B cell (primary cell): ENCODE results near the gene SYNPO. TPM values are rescaled to one million over a fixed set of nuclear protein-coding genes. Genes with fewer than 3 reads are reported as not detected.

ENCODE experiments used
- ATAC-seq: fragments of 200-7000 bp; cut with Tn5 transposase; one replicate; pipeline ENCODE4 v1.10.0; 2021; ENCODE audit warnings: low read depth, mild to moderate bottlenecking, moderate number of reproducible peaks, moderate library complexity
- CTCF ChIA-PET: fragments of 350-600 bp; sonication (Branson Sonifier 250); formaldehyde crosslinking; loops from one replicate; lab custom pipeline; 2021; ENCODE audit warnings: antibody characterized with exemption, inconsistent platforms; lab: Charles Lee
- POLR2A ChIA-PET: fragments of 350-600 bp; sonication (Branson Sonifier 250); formaldehyde crosslinking; loops from one replicate; lab custom pipeline; 2021; ENCODE audit warnings: antibody characterized with exemption; lab: Charles Lee
- DNase-seq: peaks from one replicate; pipeline ENCODE4 v3.0.0; 2013
- H2AFZ ChIP-seq: 2 replicates; pipeline ENCODE4 v1.6.1; 2012; ENCODE audit warnings: mild to moderate bottlenecking, low read depth, low read length; ENCODE audit not compliant: insufficient read depth, poor library complexity, severe bottlenecking
- H3K27ac ChIP-seq, 2 donors: 1 replicate in 1 of 2; 2 replicates in 1 of 2; pipeline ENCODE4 v1.5.1; 2012 to 2013; ENCODE audit warnings: low read length in 2 of 2, mild to moderate bottlenecking in 2 of 2, moderate library complexity in 1 of 2
- H3K27me3 ChIP-seq, 4 experiments: fragments of 200-600 bp in 1 of 4; sonication (generic) in 1 of 4; replicated peaks in 1 of 4; 1 replicate in 2 of 4; 2 replicates in 2 of 4; pipeline versions ENCODE4 v1.6.1 to v1.7.0; 2013 to 2016; ENCODE audit warnings: low read length in 3 of 4, mild to moderate bottlenecking in 2 of 4, mixed read lengths in 1 of 4, moderate library complexity in 1 of 4; ENCODE audit not compliant: insufficient read depth in 4 of 4, control insufficient read depth in 3 of 4; ENCODE audit errors: control extremely low read depth in 1 of 4
- H3K36me3 ChIP-seq, 2 experiments: replicated peaks in 1 of 2; 1 replicate in 1 of 2; 2 replicates in 1 of 2; pipeline versions ENCODE4 v1.6.1 to v1.7.1; 2013; ENCODE audit warnings: low read length in 1 of 2; ENCODE audit not compliant: insufficient read depth in 2 of 2, control insufficient read depth in 1 of 2; ENCODE audit errors: control extremely low read depth in 1 of 2, extremely low read depth in 1 of 2
- H3K4me1 ChIP-seq, 2 donors: fragments of 200-600 bp in 1 of 2; sonication (generic) in 1 of 2; 1 replicate in 1 of 2; 2 replicates in 1 of 2; pipeline versions ENCODE4 v1.5.1 to v1.6.1; 2013 to 2017; ENCODE audit warnings: low read length in 2 of 2; ENCODE audit not compliant: control insufficient read depth in 2 of 2, insufficient read depth in 2 of 2
- H3K4me2 ChIP-seq: replicated peaks from 2 replicates; pipeline ENCODE3; 2012; ENCODE audit warnings: mild to moderate bottlenecking, low read depth, low read length; ENCODE audit not compliant: poor library complexity, severe bottlenecking
- H3K4me3 ChIP-seq, 5 experiments: fragments of 200-600 bp in 1 of 5; sonication (generic) in 1 of 5; 1 replicate in 3 of 5; 2 replicates in 2 of 5; pipeline versions ENCODE4 v1.5.1 to v1.7.0; 2011 to 2016; ENCODE audit warnings: low read length in 4 of 5, mild to moderate bottlenecking in 4 of 5, low read depth in 2 of 5, control low read depth in 1 of 5, moderate library complexity in 1 of 5; ENCODE audit not compliant: insufficient read depth in 1 of 5; ENCODE audit errors: control extremely low read depth in 1 of 5, extremely low read depth in 1 of 5
- H3K79me2 ChIP-seq: fragments of 200-600 bp; sonication (generic); one replicate; pipeline ENCODE4 v1.6.0; 2016; ENCODE audit warnings: low read length; ENCODE audit not compliant: control insufficient read depth, insufficient read depth
- H3K9ac ChIP-seq: fragments of 200-600 bp; sonication (generic); 2 replicates; pipeline ENCODE4 v1.6.1; 2017; ENCODE audit warnings: mild to moderate bottlenecking, low read length, moderate library complexity
- H3K9me3 ChIP-seq, 3 donors: one replicate each; pipeline versions ENCODE4 v1.6.1 to v1.7.1; 2013; ENCODE audit warnings: low read length in 2 of 3; ENCODE audit not compliant: control insufficient read depth in 2 of 3, insufficient read depth in 1 of 3; ENCODE audit errors: control extremely low read depth in 1 of 3
- H4K20me1 ChIP-seq: 2 replicates; pipeline ENCODE4 v1.6.0; 2012; ENCODE audit warnings: mild to moderate bottlenecking, low read length; ENCODE audit not compliant: insufficient read depth, control insufficient read depth, poor library complexity, severe bottlenecking
- H3K27ac Mint-ChIP-seq: one replicate; pipeline ENCODE4 v1.8.0; 2021; ENCODE audit warnings: mixed read lengths
- H3K27me3 Mint-ChIP-seq: one replicate; pipeline ENCODE4 v1.8.0; 2021; ENCODE audit warnings: mixed read lengths
- H3K4me1 Mint-ChIP-seq: one replicate; pipeline ENCODE4 v1.8.0; 2021; ENCODE audit warnings: mixed read lengths
- H3K4me3 Mint-ChIP-seq: one replicate; pipeline ENCODE4 v1.8.0; 2021; ENCODE audit warnings: mixed read lengths
- H3K9me3 Mint-ChIP-seq: one replicate; pipeline ENCODE4 v1.8.0; 2022; ENCODE audit warnings: mixed read lengths; ENCODE audit not compliant: insufficient read depth
- EZH2 ChIP-seq: IDR thresholded peaks from 2 replicates; pipeline ENCODE4 v1.6.1; 2012; ENCODE audit warnings: borderline replicate concordance, low read depth, mild to moderate bottlenecking, moderate library complexity, low read length; ENCODE audit not compliant: insufficient read depth, poor library complexity, severe bottlenecking
- WGBS: methylation state at CpG from one replicate; pipeline ENCODE4 v1.1.5; 2013; ENCODE audit warnings: missing lambda C conversion rate; ENCODE audit not compliant: insufficient coverage; 5-methylcytosine and 5-hydroxymethylcytosine counted together
- intact Hi-C: fragments of 100-400 bp; cut with micrococcal nuclease; formaldehyde crosslinking; loops from one replicate; pipeline ENCODE4 v1.10.0; 2022
- polyA plus RNA-seq: library from polyadenylated mRNA; depleted of rRNA; stranded (reverse); fragments of >200 nt; gene quantifications from 2 replicates; pipeline ENCODE4 v1.2.3, GENCODE V29; 2012
- total RNA-seq, 2 donors: library from RNA; stranded (reverse); fragments of 120-200 nt in 1 of 2; gene quantifications; 1 replicate in 1 of 2; 2 replicates in 1 of 2; pipeline versions ENCODE4 v1.2.3 to v1.2.4, GENCODE V29; 2013 to 2022
- TF ChIP-seq, protein P1 (sequence below): fragments of 200-600 bp; IDR thresholded peaks from one replicate; pipeline ENCODE4 v1.8.0; 2022; ENCODE audit warnings: antibody characterized with exemption, mild to moderate bottlenecking

SYNPO gene
- total and polyA plus RNA-seq, 2 donors (not counting 1 experiment from before 2014, with no cell fraction given): 13.2 to 16.8 TPM

DNA sequence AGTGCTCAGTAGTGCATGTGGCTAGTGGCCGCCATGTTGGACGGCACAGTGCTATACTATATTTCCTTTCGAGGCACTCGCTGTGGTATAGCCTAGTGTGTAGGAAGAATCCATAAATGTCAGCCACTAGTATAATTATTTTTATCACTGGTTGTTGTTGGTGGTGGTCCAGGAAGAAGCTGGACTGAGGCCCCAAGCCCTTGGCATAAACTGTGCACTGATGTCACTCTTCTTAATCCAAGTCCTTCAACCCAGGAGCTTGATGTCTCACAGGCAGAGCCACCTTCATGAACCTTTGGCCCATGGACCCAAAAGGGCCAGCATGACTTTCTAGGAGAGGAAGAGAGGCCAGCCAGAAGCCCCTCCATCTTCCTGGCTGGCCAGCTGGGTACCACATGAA lies 32.5 kb upstream of the SYNPO start:
- no peak for ATAC-seq
- H3K79me2 ChIP-seq: no peaks in the 10 kb centered on the region
- H3K4me3 ChIP-seq: no peak overlapping the region
- no peak overlapping the region for H3K27ac ChIP-seq
- no peak overlapping the region for H3K4me2 ChIP-seq
- H3K27me3 ChIP-seq: no peaks in the 10 kb centered on the region
- ChIA-PET CTCF (no interaction called here), POLR2A (no interaction called here)
- no peak overlapping the region for H3K9ac ChIP-seq
- H3K4me1 ChIP-seq: no peaks in the 10 kb centered on the region
- no peaks in the 10 kb centered on the region for H3K9me3 Mint-ChIP-seq
- H4K20me1 ChIP-seq: no peaks in the 10 kb centered on the region
- H3K27me3 Mint-ChIP-seq: peaks cover 6% of the 10 kb centered on the region
- no peak overlapping the region for H3K4me3 Mint-ChIP-seq
- no peak for DNase-seq
- intact Hi-C loops: no loop called here
- H2AFZ ChIP-seq: no peak overlapping the region
- TF ChIP-seq EZH2: no peak
- TF ChIP-seq, protein P1, sequence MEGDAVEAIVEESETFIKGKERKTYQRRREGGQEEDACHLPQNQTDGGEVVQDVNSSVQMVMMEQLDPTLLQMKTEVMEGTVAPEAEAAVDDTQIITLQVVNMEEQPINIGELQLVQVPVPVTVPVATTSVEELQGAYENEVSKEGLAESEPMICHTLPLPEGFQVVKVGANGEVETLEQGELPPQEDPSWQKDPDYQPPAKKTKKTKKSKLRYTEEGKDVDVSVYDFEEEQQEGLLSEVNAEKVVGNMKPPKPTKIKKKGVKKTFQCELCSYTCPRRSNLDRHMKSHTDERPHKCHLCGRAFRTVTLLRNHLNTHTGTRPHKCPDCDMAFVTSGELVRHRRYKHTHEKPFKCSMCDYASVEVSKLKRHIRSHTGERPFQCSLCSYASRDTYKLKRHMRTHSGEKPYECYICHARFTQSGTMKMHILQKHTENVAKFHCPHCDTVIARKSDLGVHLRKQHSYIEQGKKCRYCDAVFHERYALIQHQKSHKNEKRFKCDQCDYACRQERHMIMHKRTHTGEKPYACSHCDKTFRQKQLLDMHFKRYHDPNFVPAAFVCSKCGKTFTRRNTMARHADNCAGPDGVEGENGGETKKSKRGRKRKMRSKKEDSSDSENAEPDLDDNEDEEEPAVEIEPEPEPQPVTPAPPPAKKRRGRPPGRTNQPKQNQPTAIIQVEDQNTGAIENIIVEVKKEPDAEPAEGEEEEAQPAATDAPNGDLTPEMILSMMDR: no peak
- no peaks in the 10 kb centered on the region for H3K4me1 Mint-ChIP-seq
- H3K27ac Mint-ChIP-seq: no peak overlapping the region
- WGBS: no CpG with 5 or more reads among the region's 4 CpGs
- no peaks in the 10 kb centered on the region for H3K36me3 ChIP-seq
- no peaks in the 10 kb centered on the region for H3K9me3 ChIP-seq

DNA sequence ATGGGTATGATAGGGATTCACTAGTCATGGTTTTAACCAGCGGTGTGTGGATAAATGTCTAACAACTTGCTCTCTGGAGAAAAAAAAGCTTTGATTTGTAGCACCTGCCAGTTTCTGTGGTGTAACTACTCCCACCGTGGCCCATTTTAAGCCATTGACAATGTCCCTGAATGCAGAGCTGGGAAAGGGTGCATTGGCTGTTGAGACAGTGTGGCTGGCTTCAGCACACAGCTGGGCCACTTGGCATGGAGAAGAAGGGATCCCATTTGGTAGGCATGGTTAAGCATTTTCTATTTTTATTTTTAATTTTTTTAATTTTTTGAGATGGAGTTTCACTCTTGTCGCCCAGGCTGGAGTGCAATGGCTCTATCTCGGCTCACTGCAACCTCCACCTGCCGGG lies 31.5 kb upstream of the SYNPO start:
- 50% methylated on average over 4 of the region's 5 CpGs for WGBS
- Histone ChIP-seq H3K9me3 (no peaks in the 10 kb centered on the region), H2AFZ (no peak overlapping the region), H3K4me2 (no peak overlapping the region), H3K9ac (no peak overlapping the region), H3K4me3 (no peak overlapping the region), H3K79me2 (no peaks in the 10 kb centered on the region), H3K36me3 (no peaks in the 10 kb centered on the region), H3K4me1 (no peaks in the 10 kb centered on the region), H3K27ac (no peak overlapping the region), H3K27me3 (no peaks in the 10 kb centered on the region), H4K20me1 (no peaks in the 10 kb centered on the region)
- Mint-ChIP-seq H3K27ac (no peak overlapping the region), H3K9me3 (no peaks in the 10 kb centered on the region), H3K27me3 (peaks cover 6% of the 10 kb centered on the region), H3K4me3 (no peak overlapping the region), H3K4me1 (no peaks in the 10 kb centered on the region)
- TF ChIP-seq, protein P1: no peak
- no peak for TF ChIP-seq EZH2
- DNase-seq (no peak), ATAC-seq (no peak)
- intact Hi-C loops: no loop called here
- POLR2A ChIA-PET: no interaction called here
- CTCF ChIA-PET: no interaction called here
